Kidney (tissue), 14 donors: ENCODE data around the gene POC1A. TPM values are rescaled to one million over a fixed set of nuclear protein-coding genes. Genes with fewer than 3 reads are reported as not detected.

Source experiments
- DNase-seq, 5 donors: peaks; one replicate each; pipeline ENCODE4 v3.0.0-alpha.2; 2013 to 2020
- FAIRE-seq: peaks from 2 replicates; lab custom pipeline; 2012; peaks lifted over from hg19 to GRCh38; lab: Jason Lieb, UNC
- H3K27ac ChIP-seq, 2 donors: one replicate each; pipeline ENCODE4 v1.7.0; 2013; ENCODE audit warnings: low read depth in 2 of 2, low read length in 2 of 2, inconsistent platforms in 1 of 2
- H3K27me3 ChIP-seq: one replicate; pipeline ENCODE4 v1.7.1; 2013; ENCODE audit warnings: low read length, inconsistent platforms; ENCODE audit not compliant: control insufficient read depth, insufficient read depth
- H3K36me3 ChIP-seq, 3 donors: one replicate each; pipeline versions ENCODE4 v1.7.0 to v1.7.1; 2013; ENCODE audit warnings: low read length in 3 of 3, control low read depth in 1 of 3, inconsistent platforms in 1 of 3; ENCODE audit not compliant: insufficient read depth in 3 of 3, control insufficient read depth in 2 of 3
- H3K4me1 ChIP-seq, 3 donors: one replicate each; pipeline versions ENCODE4 v1.7.0 to v1.7.1; 2013; ENCODE audit warnings: low read length in 3 of 3, inconsistent platforms in 1 of 3, low read depth in 1 of 3; ENCODE audit not compliant: control insufficient read depth in 2 of 3, insufficient read depth in 2 of 3
- H3K4me3 ChIP-seq, 3 donors: one replicate each; pipeline versions ENCODE4 v1.7.0 to v1.8.1; 2013; ENCODE audit warnings: low read length in 3 of 3, control low read depth in 1 of 3, inconsistent platforms in 1 of 3
- H3K9ac ChIP-seq, 3 donors: one replicate each; pipeline versions ENCODE4 v1.7.0 to v1.7.1; 2013; ENCODE audit warnings: low read length in 3 of 3, control low read depth in 1 of 3, inconsistent platforms in 1 of 3
- H3K9me3 ChIP-seq, 3 donors: one replicate each; pipeline versions ENCODE4 v1.7.0 to v1.7.1; 2013; ENCODE audit warnings: low read length in 3 of 3, control low read depth in 1 of 3, inconsistent platforms in 1 of 3; ENCODE audit not compliant: control insufficient read depth in 2 of 3, insufficient read depth in 1 of 3
- intact Hi-C: fragments of 100-400 bp; cut with DNase I; formaldehyde crosslinking; loops from one replicate; pipeline ENCODE4 v1.11.1; 2022
- polyA plus RNA-seq: library from polyadenylated mRNA; stranded (reverse); fragments of 350-450 nt; fragmentation: Illumina TruSeq; extraction: RNeasy Lipid Tissue Mini Kit (QIAGEN cat#74804); gene quantifications from one replicate; pipeline ENCODE4 v1.2.3, GENCODE V29; 2014; ENCODE audit warnings: low read depth, low replicate concordance; ENCODE audit not compliant: insufficient read depth
- total RNA-seq: library from RNA; stranded (reverse); fragmentation: NEBNext Ultra II Directional; extraction: Animal tissue kit (Norgen Biotek cat#: 25700); gene quantifications from one replicate; pipeline ENCODE4 v1.2.1, GENCODE V29; 2021
- TF ChIP-seq, protein P1 (sequence below): IDR thresholded peaks from 3 replicates; pipeline ENCODE4 v1.5.1; 2012; ENCODE audit warnings: mild to moderate bottlenecking, moderate library complexity, borderline replicate concordance; ENCODE audit not compliant: insufficient read depth; ENCODE audit errors: extremely low read depth
- donor health status: control.
- donor health status: control.
- donor health status: control.
- donor health status: control.
- donor health status: control.
- donor health status: DM: yes; HTN: yes; CAD: no.
- donor health status: Normal renal cell carcinoma (clear cell type).

POC1A gene
- total and polyA plus RNA-seq, 2 donors from 2014 or later, result 2.2 to 2.5 TPM

DNA sequence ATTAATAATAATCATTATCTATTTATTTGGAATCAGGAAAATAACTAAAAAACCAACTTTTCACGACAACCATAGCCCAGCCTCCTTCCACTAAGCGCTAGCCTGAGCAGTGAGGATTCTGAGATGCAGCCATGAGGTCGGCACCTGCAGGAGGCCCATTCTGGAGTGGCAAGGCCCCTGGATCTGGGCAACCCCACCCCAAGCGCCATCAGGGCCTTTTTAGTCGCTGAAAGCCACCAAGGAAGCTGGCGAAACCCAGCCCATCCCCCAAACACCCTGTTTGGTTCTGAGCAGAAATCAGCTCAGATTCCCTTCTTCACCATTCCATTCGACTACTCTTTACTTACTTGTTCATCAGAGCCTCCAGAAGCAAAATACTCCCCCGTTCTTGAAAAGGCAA, 29.5 kb downstream of the POC1A start:
- intact Hi-C loops, result loop anchor here (5.0 kb wide), 1 partner anchor 122 kb away; no protein-coding TSS in a partner anchor
- FAIRE-seq (no peak), DNase-seq (peak in 1 of 5 donors; percentile 24)
- Histone ChIP-seq H3K4me1 (peaks cover 2 to 6% (median 4%) of the 10 kb centered on the region in 3 donors), H3K27ac (no peak overlapping the region), H3K9ac (no peak overlapping the region), H3K4me3 (no peak overlapping the region), H3K27me3 (no peaks in the 10 kb centered on the region), H3K9me3 (no peaks in the 10 kb centered on the region), H3K36me3 (no peaks in the 10 kb centered on the region)
- TF ChIP-seq, protein P1, sequence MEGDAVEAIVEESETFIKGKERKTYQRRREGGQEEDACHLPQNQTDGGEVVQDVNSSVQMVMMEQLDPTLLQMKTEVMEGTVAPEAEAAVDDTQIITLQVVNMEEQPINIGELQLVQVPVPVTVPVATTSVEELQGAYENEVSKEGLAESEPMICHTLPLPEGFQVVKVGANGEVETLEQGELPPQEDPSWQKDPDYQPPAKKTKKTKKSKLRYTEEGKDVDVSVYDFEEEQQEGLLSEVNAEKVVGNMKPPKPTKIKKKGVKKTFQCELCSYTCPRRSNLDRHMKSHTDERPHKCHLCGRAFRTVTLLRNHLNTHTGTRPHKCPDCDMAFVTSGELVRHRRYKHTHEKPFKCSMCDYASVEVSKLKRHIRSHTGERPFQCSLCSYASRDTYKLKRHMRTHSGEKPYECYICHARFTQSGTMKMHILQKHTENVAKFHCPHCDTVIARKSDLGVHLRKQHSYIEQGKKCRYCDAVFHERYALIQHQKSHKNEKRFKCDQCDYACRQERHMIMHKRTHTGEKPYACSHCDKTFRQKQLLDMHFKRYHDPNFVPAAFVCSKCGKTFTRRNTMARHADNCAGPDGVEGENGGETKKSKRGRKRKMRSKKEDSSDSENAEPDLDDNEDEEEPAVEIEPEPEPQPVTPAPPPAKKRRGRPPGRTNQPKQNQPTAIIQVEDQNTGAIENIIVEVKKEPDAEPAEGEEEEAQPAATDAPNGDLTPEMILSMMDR, result no peak

DNA sequence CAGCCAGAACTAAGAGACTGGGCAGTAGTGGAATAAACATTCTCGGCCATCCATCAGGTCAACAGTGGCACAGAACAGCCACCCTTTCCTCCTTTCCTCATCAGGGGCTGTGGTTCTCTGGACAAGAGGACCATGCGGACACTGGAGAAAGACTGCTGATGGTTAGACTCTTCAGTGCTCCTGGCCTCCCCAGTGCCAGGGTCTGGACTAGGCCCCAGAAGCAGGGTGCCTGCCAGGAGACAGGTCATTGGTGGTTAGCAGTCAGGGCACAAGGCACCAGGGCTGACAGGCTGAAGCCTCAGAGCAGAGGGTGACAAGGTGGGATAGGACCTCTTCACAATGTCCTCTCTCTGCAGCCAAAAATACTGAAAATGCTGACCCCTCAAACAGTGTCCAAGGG, 30.1 kb downstream of the POC1A start:
- intact Hi-C loops, result loop anchor here (5.0 kb wide), 1 partner anchor 122 kb away; no protein-coding TSS in a partner anchor
- H3K4me1 ChIP-seq, result peaks cover 2 to 6% (median 4%) of the 10 kb centered on the region in 3 donors
- no peak overlapping the region for H3K9ac ChIP-seq
- FAIRE-seq (no peak), DNase-seq (no peak)
- TF ChIP-seq, protein P1, result no peak
- H3K36me3 ChIP-seq, result no peaks in the 10 kb centered on the region
- H3K9me3 ChIP-seq, result no peaks in the 10 kb centered on the region
- H3K27me3 ChIP-seq, result no peaks in the 10 kb centered on the region
- no peak overlapping the region for H3K27ac ChIP-seq
- no peak overlapping the region for H3K4me3 ChIP-seq

DNA sequence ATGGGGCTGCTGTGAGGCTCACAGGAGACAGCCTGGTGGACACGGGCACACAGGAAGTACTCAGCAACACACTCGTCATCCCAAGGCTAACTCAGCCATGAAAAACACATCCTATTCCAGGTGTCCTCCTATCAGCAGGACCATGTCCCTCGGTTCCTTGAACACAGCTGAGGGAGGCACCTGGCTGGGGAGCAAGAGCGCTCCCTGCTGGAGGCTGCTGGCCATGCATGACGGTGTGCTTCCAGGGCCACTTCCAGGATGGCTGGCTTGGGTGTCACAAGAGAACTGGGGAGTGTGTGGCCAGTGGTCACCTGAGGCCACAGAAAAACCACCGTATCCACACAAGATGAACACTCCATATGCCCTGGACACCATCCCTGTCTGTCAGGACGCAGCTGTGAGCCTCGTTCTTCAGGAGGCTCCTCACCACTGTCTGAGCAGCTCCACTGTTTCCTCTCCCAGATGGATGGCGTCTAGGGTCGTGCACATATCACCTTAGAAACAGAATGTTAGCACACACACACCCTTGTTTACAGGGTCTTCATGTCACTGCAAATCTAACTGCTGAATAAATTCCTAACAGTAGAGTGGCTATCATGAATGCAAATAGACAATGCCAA, 31.0 kb downstream of the POC1A start:
- Histone ChIP-seq H3K9me3 (no peaks in the 10 kb centered on the region), H3K27ac (no peak overlapping the region), H3K4me3 (no peak overlapping the region), H3K36me3 (no peaks in the 10 kb centered on the region), H3K9ac (no peak overlapping the region), H3K4me1 (peaks cover 2 to 6% (median 2%) of the 10 kb centered on the region in 3 donors), H3K27me3 (no peaks in the 10 kb centered on the region)
- DNase-seq (peak; percentile 80 to 89 (median 86)), FAIRE-seq (no peak)
- TF ChIP-seq, protein P1, result peak; percentile 94
- intact Hi-C loops, result loop anchor here (5.0 kb wide), 1 partner anchor 121 kb away; no protein-coding TSS in a partner anchor
